HG03039 (cell line): ENCODE results near the gene SIRPA.

ENCODE experiments used
- ATAC-seq: cut with Tn5 transposase; IDR thresholded peaks from one replicate; pipeline ENCODE4 v1.9.1; 2021; ENCODE audit warnings: mild to moderate bottlenecking, moderate library complexity; ENCODE audit not compliant: unreplicated experiment

The SIRPA gene

GRCh38 chr20:1885940-1886693 lies 9.1 kb upstream of the SIRPA start:
- ATAC-seq, result no peak

GRCh38 chr20:1887321-1887720 lies 7.9 kb upstream of the SIRPA start:
- no peak for ATAC-seq

- ATAC-seq, result no peak
Observed at GRCh38 chr20:1887756-1888155, 7.5 kb upstream of the SIRPA start.

- no peak for ATAC-seq
Observed at GRCh38 chr20:1888796-1889463, 6.3 kb upstream of the SIRPA start.

- no peak for ATAC-seq
Observed at GRCh38 chr20:1890469-1891262, 4.5 kb upstream of the SIRPA start.

- no peak for ATAC-seq
Observed at GRCh38 chr20:1891263-1892118, 3.7 kb upstream of the SIRPA start.

GRCh38 chr20:1892119-1892385 lies 3.2 kb upstream of the SIRPA start:
- no peak for ATAC-seq

GRCh38 chr20:1893721-1894470 lies 1.3 kb upstream of the SIRPA start:
- no peak for ATAC-seq

GRCh38 chr20:1894471-1894950 lies 696 bp upstream of the SIRPA start:
- ATAC-seq, result no peak

GRCh38 chr20:1895674-1896483 lies 672 bp downstream of the SIRPA start:
- ATAC-seq, result no peak

- ATAC-seq, result no peak
Observed at GRCh38 chr20:1896484-1897258, 1.5 kb downstream of the SIRPA start.

GRCh38 chr20:1897541-1897940 lies 2.3 kb downstream of the SIRPA start:
- no peak for ATAC-seq

GRCh38 chr20:1897965-1898464 lies 2.8 kb downstream of the SIRPA start:
- ATAC-seq, result peak; percentile 45

GRCh38 chr20:1898482-1899240 lies 3.5 kb downstream of the SIRPA start:
- no peak for ATAC-seq

GRCh38 chr20:1899241-1899525 lies 4.0 kb downstream of the SIRPA start:
- ATAC-seq, result no peak

GRCh38 chr20:1900321-1900801 lies 5.2 kb downstream of the SIRPA start:
- no peak for ATAC-seq

- ATAC-seq, result no peak
Observed at GRCh38 chr20:1901704-1902103, 6.5 kb downstream of the SIRPA start.

- no peak for ATAC-seq
Observed at GRCh38 chr20:1902188-1902587, 7.0 kb downstream of the SIRPA start.
